Stimulated activated CD4-positive, alpha-beta T cell treated with anti-CD3 and anti-CD28 coated beads, Interleukin-1b, Interleukin-23, amount 100 ng/mL, for 1 hour (primary cell): ENCODE results near the gene AUTS2.

Source experiments
- DNase-seq, 2 donors: peaks; one replicate each; pipeline ENCODE4 v3.0.0-alpha.2; 2020; ENCODE audit warnings: low read depth in 2 of 2

The AUTS2 gene

DNA sequence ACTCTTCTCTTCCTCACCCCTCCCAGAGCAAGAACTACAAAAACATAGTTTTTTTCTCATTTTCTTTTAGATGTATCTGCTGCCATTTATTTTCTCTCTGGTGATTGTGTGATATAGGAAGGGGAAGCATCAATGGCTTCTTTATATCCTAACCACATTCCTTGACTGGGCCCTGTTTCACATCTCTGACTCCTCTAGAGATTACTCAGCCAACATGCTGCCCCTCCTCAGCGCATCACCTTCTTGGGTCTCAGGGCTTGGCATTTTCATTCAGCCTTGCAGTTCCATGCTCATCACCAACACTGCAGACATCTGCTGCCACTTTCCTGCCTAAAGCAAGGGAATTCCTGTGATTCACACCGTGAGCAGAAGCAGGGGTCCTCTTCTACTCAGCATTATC lies 705.5 kb downstream of the AUTS2 start:
- DNase-seq = no peak

DNA sequence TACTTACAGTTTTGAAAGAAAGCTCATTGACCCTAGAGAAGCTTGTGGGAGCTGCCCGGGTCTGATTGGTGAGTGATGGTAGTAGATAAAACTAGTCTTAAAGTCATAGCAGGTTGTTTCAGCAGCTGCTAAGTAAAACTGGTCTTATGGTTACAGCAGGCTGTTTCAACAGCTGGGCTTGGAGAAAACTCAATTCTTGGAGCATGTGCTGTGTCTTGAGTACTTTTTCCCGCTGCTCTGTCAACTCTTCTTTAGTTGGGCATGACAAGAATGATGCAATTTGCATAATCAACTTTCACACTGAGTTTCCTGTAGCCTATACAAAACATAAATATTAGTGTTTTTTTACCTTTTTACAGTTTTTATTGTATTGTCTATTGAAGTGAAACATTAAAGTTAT lies 707.9 kb downstream of the AUTS2 start:
- DNase-seq = no peak

DNA sequence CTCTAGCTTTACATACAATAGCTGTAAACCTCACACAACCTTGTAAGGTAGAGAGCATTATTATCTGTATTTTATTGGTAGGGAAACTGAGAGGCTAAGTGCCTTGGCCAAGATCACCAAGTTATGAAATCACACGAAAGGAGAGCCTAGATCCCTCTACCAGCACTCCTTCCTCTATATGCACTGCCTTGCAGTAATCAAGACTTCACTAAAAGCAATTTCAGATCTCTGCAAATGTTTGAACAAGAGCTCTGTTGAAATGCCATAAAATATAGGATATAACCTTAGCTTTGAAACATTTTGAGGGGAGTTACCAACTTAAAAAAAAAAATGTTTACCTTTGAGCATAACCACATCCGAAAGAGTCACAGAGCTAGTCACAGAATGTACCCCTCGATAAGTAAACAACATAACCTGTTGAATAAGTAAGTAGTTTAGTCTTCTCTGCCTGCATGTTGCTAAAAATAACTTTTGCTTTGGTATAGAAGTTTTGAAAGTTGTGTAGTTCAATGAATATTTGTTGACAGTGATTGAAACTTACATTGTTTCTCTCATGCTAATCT lies 709.4 kb downstream of the AUTS2 start:
- no peak for DNase-seq

DNA sequence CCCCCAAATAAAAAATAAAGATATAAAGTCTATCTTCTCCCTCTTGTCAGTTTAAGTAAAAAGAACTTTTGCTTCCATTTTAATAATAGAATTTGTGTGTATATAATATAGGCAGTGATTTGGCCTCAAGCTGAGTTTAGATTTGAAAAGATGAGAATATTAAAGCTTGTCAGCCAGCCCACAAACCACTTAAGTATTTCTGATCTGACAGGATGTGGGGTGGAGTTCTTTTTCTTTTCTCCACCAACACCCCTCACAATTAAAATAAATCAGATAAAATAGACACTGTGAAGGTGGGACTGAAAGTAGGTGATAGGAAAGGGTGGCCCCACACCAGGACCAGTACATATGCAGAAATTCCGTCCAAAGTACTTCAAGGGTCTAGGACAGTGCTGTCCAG lies 714.1 kb downstream of the AUTS2 start:
- no peak for DNase-seq

DNA sequence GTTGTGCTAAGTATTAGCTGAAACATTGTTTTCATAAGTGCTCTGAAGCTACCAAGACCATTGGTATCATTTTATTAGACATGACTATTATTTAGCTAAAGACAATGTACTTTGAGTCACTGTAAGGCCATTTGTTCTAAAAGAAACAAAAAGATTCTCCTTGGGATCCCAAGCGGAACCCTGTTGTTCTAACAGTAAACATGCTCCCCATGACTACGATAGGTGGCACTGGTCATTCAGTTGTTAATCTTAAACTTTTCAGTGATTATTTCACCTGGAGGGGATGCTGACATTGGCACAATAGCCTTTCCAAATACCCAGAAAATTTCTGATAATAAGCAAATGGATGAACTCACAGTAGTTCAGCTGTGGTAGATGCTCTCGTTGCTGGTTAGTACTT lies 715.0 kb downstream of the AUTS2 start:
- DNase-seq = no peak

DNA sequence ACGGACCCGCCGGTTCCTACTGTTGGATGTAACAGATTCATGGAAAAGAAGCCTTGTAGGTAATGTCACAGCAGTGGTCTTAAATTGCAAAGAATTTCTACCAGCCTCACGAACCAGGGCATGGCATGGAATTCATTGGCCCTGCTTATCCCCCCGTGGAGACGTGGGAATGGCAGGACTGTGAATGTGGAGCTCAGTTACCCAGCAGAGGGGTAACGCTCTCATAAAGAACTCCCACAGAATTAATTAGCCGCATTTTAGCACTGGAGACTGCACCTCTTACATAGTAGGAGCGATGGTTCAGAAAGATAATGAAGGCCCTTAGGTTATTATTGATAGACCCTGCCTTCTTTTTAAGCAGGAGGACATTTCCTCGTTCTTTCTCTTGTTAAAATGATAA lies 715.4 kb downstream of the AUTS2 start:
- DNase-seq = no peak

DNA sequence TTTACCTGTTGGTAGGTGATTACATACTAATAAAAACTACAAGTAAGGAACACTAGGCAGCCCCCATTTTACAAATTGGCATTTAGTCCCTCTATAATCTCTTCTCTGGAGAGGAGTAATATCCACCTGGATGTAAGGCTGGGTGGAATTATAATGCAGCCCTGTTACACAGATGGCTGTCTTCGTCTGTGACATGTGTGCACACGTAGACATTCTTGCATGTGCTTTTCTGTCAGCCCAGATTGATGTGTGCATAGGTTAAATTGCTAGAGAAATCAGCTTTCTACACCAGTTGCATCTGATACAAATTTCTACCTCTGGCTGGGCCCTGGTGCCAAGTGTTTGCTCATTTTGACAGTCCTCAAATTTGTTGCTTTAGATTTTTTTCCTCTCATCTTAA lies 715.9 kb downstream of the AUTS2 start:
- no peak for DNase-seq

DNA sequence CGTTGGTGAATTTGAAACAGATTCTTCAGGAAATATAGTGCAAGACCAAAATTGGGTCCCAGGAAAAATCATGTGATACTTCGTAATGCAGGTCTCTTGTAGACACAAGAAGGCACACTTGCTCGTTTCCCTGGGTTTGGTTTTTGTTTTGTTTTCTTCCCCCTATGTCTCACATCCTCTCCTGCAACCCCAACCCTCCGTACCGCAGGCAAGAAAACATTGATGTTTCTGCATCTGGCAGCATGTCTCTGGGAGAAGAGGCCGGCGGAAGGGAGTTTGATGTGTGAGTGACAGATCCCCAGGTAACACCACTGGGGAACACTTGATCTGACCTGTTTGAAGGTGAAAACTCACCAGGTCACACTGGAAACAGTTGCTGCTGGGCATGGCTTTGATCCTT lies 718.5 kb downstream of the AUTS2 start:
- no peak for DNase-seq

DNA sequence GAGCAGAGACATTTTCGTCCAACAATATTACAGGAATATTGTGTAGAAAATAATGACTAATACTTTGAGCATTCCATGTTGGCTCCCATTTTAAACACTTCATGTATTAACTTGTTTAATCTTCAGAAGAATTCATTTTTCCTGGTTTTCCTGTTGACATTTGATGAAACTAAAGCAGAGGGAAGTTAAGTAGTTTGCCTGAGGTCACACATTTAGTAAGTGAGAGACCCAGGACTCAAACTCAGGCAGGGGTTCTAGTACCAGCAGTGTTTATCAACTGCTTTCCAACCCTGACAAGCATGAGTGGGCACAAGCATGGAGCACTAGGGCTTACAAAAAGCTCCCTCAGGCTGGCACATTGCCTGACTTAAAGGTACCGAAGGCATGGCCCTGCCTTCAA lies 719.1 kb downstream of the AUTS2 start:
- DNase-seq = no peak

DNA sequence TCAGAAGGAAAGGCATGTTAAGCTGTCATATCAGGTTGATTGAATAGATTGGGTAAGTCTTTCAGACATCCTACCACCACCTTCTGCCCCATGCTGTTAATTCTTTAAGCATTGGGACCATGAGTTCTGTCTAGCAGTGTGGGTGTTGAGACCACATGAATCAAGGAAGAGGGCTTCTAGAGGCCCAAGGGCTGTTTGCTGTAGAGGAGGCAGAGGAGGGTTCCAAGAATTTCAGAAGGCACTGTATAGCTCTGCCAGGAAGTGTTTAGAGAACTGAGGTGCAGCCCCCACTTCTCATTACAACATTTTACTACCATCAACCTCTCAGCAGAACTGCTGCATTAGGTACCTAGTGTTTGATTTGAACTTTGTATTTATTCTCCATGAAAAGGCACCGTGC lies 720.2 kb downstream of the AUTS2 start:
- no peak for DNase-seq

DNA sequence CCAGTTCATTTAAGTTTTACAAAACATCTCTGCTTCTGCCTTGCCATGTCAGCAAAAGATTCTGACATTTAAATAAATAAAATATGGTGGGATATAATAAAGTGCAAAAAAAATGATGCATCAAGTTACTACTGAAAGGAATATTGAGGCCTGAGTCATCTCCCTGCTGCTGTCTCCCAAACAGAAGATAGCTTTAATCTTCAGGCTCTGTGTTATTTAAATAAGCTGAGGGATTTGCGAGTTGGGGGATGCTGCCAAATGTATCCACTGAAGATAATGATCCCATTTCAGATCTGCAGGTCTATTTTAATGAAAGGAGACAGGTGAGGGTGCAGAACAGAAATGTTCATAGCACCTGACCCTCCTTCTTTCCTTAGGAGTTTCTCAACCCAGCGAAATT lies 720.8 kb downstream of the AUTS2 start:
- DNase-seq = no peak

DNA sequence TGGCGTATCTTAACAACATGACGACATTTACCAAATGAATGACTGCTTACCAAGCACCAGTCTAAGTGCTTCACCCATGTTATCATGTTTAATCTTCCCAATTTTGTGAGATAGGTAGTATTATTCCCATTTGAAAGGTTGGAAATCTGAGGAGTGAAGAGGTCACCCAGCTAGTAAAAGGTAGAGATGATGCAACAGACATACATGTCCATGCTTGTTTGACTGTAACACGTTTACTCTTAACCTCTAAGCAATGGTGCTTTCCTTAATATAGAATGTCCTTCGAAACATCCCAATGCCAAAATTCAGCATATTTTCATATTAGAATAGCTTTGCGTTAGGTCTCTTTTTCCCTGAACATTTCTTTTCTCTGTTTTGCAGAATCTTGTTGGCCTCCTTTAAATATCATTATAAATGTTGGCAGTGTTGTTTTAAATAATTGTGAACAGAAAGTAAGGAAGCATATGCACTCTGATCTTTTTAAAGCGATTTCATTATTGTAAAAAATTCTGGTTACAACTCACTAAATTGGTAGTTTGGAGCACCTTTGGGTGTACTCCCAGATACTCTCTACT lies 722.8 kb downstream of the AUTS2 start:
- no peak for DNase-seq

DNA sequence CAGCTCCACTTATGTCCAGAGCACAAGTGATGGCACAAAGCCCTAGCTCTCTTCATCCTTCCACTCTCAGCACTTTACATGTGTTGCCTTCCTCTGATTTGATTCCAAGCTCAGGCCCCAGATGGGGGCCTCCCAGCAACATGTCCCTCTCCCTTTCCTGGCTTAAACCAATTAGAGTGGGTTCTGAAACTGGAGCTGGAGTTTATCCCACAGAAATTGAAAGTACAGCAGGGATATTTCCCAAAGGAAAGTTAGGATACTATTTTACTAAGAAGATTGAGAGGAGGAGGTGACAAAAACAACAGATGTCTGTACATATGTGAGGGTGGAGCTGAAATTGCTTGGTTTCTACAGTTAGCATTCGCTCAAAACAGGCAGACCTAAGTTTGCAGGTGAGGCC lies 724.6 kb downstream of the AUTS2 start:
- no peak for DNase-seq

DNA sequence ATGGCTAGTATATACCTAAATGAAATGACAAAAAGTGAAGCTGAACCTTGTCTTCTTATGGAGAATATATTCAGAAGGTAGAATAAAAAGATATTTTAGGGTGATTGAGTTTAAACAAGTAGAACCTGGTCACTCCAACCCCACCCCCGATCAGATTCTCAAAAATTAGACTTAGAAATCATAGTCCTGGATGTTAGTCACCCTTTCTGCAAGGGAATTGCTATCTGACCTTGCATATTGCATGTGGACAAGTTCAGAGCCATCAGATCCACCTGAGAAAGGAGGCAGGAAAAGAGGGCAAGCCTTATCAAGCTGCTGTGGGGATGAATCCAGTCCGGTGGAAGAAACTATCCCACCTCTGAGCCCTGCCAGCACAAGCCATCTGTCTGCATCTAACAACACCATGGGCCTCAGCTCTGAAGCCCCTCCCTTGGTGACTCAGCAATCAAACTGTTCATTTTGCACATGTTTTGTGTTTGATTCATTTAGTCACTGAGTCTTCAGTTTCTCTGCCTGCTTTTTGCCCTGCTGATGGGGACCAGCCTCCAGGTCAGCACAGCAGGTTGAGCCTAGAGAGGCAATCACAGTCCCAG lies 727.3 kb downstream of the AUTS2 start:
- DNase-seq = no peak

DNA sequence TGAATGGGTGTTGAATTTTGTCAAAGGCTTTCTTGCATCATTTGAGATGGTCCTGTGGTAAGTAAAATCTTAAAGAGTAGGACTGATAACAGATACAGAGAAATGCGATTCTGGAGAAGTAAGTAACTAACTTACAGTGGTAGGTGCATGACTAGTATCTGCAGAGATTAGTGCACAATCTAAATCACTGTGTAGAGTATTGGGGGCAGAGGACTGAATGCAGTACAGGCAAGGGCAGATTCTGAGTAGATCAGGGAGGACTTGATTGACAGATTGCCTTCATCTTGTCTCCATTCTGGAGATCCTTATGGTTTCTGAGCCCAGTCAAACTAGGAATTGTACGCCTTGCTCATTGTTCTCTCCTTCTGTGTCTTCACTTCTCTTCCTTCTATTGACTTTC lies 736.0 kb downstream of the AUTS2 start:
- DNase-seq = no peak

DNA sequence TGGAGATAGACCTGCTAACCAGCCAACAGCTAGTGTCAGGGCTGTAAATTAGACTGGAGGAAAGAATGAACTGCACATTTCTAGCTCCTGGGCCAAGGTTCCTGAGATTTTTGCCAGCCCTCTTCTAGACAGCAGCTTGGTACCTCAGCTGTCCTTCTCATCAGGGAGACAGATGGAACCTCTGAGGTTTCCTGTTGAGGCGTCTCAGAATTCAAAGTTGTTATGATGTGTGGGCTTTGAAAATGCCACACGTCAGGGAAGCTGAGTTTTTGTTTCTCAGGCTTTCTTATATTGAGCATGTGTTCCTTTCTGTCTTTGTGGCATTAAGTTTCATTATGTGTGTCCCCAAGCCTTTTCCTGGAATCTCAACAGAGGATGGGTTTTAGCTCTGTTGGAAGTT lies 736.6 kb downstream of the AUTS2 start:
- DNase-seq = no peak

DNA sequence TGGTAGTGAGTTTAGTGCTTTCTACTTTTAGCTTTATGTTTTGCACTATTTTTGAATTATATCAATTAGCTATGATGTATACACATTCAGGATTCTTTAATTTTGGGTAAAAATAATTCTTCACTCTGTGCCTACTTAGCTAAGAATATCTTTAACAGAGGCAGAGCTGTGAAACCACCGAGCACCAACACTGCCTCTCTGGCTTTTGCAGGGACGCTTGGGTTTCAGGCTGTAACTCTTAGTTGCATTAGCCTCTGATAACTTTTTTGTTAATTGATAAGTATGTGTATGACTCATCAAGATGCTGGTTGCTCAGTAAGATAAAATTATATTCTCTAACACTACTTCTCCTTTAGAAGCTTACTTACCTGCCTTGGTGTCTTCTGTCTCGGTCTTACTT lies 738.3 kb downstream of the AUTS2 start:
- DNase-seq = no peak

DNA sequence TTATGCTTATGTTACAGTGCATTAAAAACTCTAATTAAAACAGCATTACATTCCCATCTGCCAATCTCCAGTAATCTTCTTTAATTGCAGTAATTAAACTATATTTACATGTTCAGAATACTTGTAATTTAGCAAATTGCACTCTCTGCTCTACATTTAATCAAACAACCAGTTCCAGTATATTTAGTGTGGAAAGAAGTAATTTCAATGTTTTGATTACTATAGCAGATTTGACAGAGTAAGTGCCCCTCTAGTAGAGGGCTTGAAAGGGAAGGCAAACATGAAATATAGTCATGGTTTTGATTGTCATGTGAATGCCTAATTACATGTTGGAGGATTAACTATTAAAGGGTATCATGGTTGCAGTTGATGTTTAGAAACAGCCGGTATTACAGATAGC lies 739.7 kb downstream of the AUTS2 start:
- DNase-seq = no peak

DNA sequence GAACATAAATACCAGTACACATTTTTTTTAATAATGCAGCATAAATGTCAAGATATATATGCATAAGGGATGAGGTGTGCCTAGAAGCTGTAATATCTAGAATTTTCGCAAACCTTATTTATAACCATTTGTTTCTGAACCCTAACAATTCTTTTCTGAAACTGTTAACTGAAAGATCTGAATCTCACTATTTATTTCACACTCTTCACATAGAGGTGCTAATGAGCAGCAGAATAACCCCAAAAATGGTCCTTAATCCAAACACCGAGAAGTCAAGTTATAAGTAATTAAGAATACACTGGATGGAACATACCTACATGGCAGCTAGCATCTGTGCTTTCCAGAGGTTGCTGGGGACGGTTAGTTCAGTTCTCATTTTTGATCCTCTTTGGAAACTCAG lies 742.0 kb downstream of the AUTS2 start:
- no peak for DNase-seq

DNA sequence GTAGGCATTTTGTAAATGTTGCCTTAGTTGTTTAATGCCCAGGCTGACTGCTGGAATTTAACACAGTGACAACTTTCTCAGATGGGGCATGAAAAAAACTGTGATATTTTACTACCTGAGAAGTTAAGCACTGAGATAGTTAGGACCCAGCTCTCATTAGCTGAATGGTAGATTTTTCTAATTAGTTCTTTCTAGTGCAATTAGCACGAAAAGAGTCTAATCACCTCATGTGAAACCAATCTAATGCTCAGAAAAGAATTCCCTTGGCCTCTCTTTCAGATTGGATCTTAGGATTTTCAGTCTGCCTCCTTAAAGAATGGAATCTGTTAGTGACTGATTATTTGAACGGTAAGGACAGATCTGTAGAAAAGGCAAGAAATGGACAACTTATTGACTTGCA lies 743.2 kb downstream of the AUTS2 start:
- no peak for DNase-seq

DNA sequence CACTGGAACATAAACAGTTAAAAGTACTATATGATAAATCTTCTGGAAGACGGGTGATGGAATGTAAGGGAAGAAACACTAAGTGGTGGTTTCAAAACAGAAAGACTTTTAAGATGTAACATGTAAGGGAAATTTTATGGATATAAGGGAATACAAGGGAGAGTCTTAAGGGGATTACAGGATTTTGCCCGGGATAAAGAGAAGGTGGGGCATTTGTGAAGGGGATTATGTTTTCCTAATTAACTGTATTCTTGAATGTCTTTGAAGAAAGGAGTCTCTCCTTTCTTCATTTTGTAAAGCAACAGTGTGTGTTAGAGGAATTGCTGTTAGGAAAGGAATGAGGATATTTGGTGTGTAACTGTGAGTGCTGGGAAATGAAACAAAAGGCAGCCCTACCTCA lies 745.2 kb downstream of the AUTS2 start:
- DNase-seq = no peak

DNA sequence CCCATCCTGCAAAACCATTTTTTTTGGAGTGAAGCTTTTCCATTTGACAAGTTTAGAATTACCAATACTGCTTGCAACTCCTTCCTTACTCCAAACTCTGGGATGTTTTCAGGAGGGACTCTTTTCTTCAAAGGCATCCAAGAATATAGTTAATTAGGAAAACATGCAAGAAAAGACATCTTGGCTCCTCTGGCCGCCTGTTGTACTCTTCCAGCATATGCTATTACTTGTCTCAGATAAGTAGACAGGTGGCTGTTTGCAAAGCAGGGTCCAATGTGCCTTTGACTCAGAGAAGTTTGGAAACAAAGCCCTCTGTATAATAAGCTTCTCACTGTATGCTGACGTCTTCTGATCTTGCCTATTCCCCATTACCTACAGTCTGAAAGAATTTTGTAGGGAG lies 746.5 kb downstream of the AUTS2 start:
- DNase-seq = no peak

DNA sequence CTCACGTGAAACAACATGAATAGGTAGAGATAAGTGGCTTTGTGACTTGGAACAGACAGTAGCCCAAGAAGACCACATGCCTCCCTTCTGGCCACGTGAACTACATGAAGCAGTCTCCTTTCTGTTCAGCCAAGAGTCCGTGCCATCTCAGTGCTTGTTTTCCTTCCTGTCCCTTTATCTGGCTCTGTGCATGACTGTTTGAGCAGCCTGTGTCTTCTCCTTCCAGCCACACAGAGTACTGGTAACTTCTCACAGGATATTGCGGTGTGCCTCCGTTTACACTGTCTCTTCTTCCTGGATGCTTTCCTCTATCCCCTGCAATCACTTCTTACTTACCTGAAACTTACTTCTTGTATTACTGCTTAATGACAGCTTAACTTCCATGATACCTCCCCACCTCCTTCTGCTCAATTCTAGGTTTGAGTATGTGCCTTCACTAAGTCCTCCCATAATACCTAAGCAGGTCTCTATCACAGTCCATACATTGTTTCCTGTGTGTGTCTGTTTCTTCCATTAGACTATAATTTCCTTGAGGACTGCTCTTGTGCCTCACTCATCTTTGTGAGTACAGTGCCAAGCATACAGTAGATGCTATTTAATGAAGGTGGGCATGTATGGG lies 748.7 kb downstream of the AUTS2 start:
- no peak for DNase-seq
